ENCODE results near the gene METAP1D. TPM values are rescaled to one million over a fixed set of nuclear protein-coding genes. Genes with fewer than 3 reads are reported as not detected.

The METAP1D gene
- total RNA-seq, 1 experiment from 2014 or later, result 8.6 TPM

GRCh38 chr2:172090044-172090961 is 90.5 kb downstream of the METAP1D start:
- no peaks in the 10 kb centered on the region; the same call in 1 of the 2 replicates for H3K27me3 ChIP-seq (ENCODE audit: control insufficient read depth, insufficient read depth, low read length)
- POLR2A ChIA-PET, result interaction anchor here (0.7 kb wide), 1 partner anchor 299 kb away, joined by 8 read pairs; no protein-coding TSS in a partner anchor
- DNase-seq (ENCODE audit: low read depth, low spot score) (no peak), ATAC-seq (no peak)
- H3K4me3 ChIP-seq (ENCODE audit: low read depth in 2 of 2, low read length in 2 of 2), result no peak overlapping the region
- no peaks in the 10 kb centered on the region; the same call in 1 of the 2 replicates for H3K4me1 ChIP-seq (ENCODE audit: control insufficient read depth, insufficient read depth, low read length)
- in situ Hi-C loops (cut with HindIII; ENCODE audit: low pct_unique_long_range_greater_than_20kb, low sequenced_read_pairs), result no loop called here
- CTCF ChIA-PET, result no interaction called here
- TF ChIP-seq CTCF (IDR thresholded peaks at IDR 0.05) (no peak), REST (IDR thresholded peaks at IDR 0.05; ENCODE audit: insufficient read depth in 1 of 2, low read depth in 2 of 2, low read length in 1 of 2) (no peak), POLR2AphosphoS5 (IDR thresholded peaks at IDR 0.05; ENCODE audit: low read depth, low read length) (no peak), SIN3A (IDR thresholded peaks at IDR 0.05; ENCODE audit: borderline replicate concordance, insufficient read depth, low read depth, low read length) (no peak), TCF7L2 (IDR thresholded peaks at IDR 0.05; ENCODE audit: low read depth, low read length) (no peak)
- BruUV-seq (replicated peaks), result no TSS peak
- intact Hi-C loops (cut with micrococcal nuclease; ENCODE audit: unreplicated experiment), result no loop called here
- H3K36me3 ChIP-seq (ENCODE audit: control insufficient read depth, insufficient read depth, low read length), result no peaks in the 10 kb centered on the region
- no peak overlapping the region for H3K27ac ChIP-seq (ENCODE audit: low read length)
- no peaks in the 10 kb centered on the region for H3K9me3 ChIP-seq (ENCODE audit: control insufficient read depth, insufficient read depth, low read depth, low read length)

- Histone ChIP-seq H3K9me3 (ENCODE audit: control insufficient read depth, insufficient read depth, low read depth, low read length) (no peaks in the 10 kb centered on the region), H3K4me1 (ENCODE audit: control insufficient read depth, insufficient read depth, low read length) (peaks cover 4% of the 10 kb centered on the region), H3K36me3 (ENCODE audit: control insufficient read depth, insufficient read depth, low read length) (no peaks in the 10 kb centered on the region), H3K4me3 (ENCODE audit: low read depth in 2 of 2, low read length in 2 of 2) (no peak overlapping the region), H3K27ac (ENCODE audit: low read length) (no peak overlapping the region), H3K27me3 (ENCODE audit: control insufficient read depth, insufficient read depth, low read length) (no peaks in the 10 kb centered on the region; the same call in 1 of the 2 replicates)
- in situ Hi-C loops (cut with HindIII; ENCODE audit: low pct_unique_long_range_greater_than_20kb, low sequenced_read_pairs), result no loop called here
- TF ChIP-seq REST (IDR thresholded peaks at IDR 0.05; ENCODE audit: insufficient read depth in 1 of 2, low read depth in 2 of 2, low read length in 1 of 2) (no peak), TCF7L2 (IDR thresholded peaks at IDR 0.05; ENCODE audit: low read depth, low read length) (no peak), CTCF (IDR thresholded peaks at IDR 0.05) (no peak), POLR2AphosphoS5 (IDR thresholded peaks at IDR 0.05; ENCODE audit: low read depth, low read length) (no peak), SIN3A (IDR thresholded peaks at IDR 0.05; ENCODE audit: borderline replicate concordance, insufficient read depth, low read depth, low read length) (no peak)
- no TSS peak for BruUV-seq (replicated peaks)
- POLR2A ChIA-PET, result interaction anchor here (0.7 kb wide), 1 partner anchor 300 kb away, joined by 8 read pairs; no protein-coding TSS in a partner anchor
- intact Hi-C loops (cut with micrococcal nuclease; ENCODE audit: unreplicated experiment), result no loop called here
- CTCF ChIA-PET, result no interaction called here
- DNase-seq (ENCODE audit: low read depth, low spot score), result no peak
- no peak for ATAC-seq
Measured at GRCh38 chr2:172091000-172091641, 91.4 kb downstream of the METAP1D start.

All from Panc1 (cell line).